A549 (cell line): ENCODE results near the gene FLVCR2. TPM values are rescaled to one million over a fixed set of nuclear protein-coding genes. Genes with fewer than 3 reads are reported as not detected.

Experiments
- ATAC-seq, 2 experiments: fragments of 200-7000 bp in 1 of 2; fragments of >200 bp in 1 of 2; cut with Nextera tagmentation in 1 of 2; cut with Tn5 transposase in 1 of 2; 3 replicates each; pipeline versions ENCODE4 v1.8.0 to v1.9.1; 2018 to 2020; ENCODE audit warnings: mild to moderate bottlenecking in 1 of 2, moderate library complexity in 1 of 2
- CTCF ChIA-PET: fragments of 300-600 bp; sonication (Branson Sonifier 250); formaldehyde crosslinking; extraction: SDS; loops from one replicate; lab custom pipeline; 2021; ENCODE audit warnings: antibody characterized with exemption, inconsistent platforms; lab: Yijun Ruan, JAX
- POLR2A ChIA-PET: fragments of 350-600 bp; formaldehyde crosslinking; extraction: SDS; loops from one replicate; lab custom pipeline; 2021; ENCODE audit warnings: antibody characterized with exemption, inconsistent platforms; lab: Yijun Ruan, JAX
- DNase-seq, 2 experiments: peaks; one replicate each; pipeline versions ENCODE4 v3.0.0 to v3.0.0-alpha.2; 2011 to 2016; ENCODE audit warnings: low read depth in 1 of 2, low spot score in 1 of 2
- FAIRE-seq: peaks from 2 replicates; lab custom pipeline; 2011; peaks lifted over from hg19 to GRCh38; lab: Jason Lieb, UNC
- H3K27ac ChIP-seq, 2 experiments: fragments of >200 bp; sonication (Bioruptor Twin); formaldehyde crosslinking; 3 replicates each; pipeline ENCODE4 v1.5.1; 2016 to 2017
- H3K4me1 ChIP-seq: fragments of >200 bp; sonication (Bioruptor Twin); formaldehyde crosslinking; 3 replicates; pipeline ENCODE4 v1.6.1; 2016
- H3K4me2 ChIP-seq: fragments of >200 bp; sonication (Bioruptor Twin); formaldehyde crosslinking; 3 replicates; pipeline ENCODE4 v1.6.1; 2016
- H3K4me3 ChIP-seq: fragments of >200 bp; sonication (Bioruptor Twin); formaldehyde crosslinking; 3 replicates; pipeline ENCODE4 v1.5.1; 2016
- H3K9me3 ChIP-seq: fragments of >200 bp; sonication (Bioruptor Twin); formaldehyde crosslinking; 3 replicates; pipeline ENCODE4 v1.6.1; 2016
- BHLHE40 ChIP-seq: IDR thresholded peaks from 2 replicates; pipeline ENCODE4 v1.6.1; 2012; ENCODE audit warnings: low read depth, low read length, inconsistent platforms
- CBX8 ChIP-seq: fragments of 200-600 bp; sonication (generic); IDR thresholded peaks from 2 replicates; pipeline ENCODE4 v1.6.1; 2016
- CEBPB ChIP-seq, 2 experiments: fragments of >200 bp in 1 of 2; sonication (Bioruptor Twin) in 1 of 2; formaldehyde crosslinking in 1 of 2; IDR thresholded peaks; 2 replicates each; pipeline ENCODE4 v1.6.1; 2012 to 2016
- CHD4 ChIP-seq: fragments of 200-600 bp; sonication (generic); IDR thresholded peaks from 2 replicates; pipeline ENCODE4 v1.6.1; 2016; ENCODE audit warnings: antibody characterized with exemption, mild to moderate bottlenecking, borderline replicate concordance
- FOSB ChIP-seq: fragments of 250-450 bp; sonication (Bioruptor Pico); IDR thresholded peaks from 2 replicates; pipeline ENCODE4 v1.5.0; 2020; ENCODE audit warnings: mild to moderate bottlenecking, moderate library complexity
- GATA3 ChIP-seq: IDR thresholded peaks from 2 replicates; pipeline ENCODE4 v1.6.1; 2012; ENCODE audit warnings: borderline replicate concordance
- HDAC2 ChIP-seq: fragments of 200-600 bp; sonication (generic); IDR thresholded peaks from 2 replicates; pipeline ENCODE4 v1.6.1; 2016
- HEYL ChIP-seq: fragments of 250-450 bp; sonication (Bioruptor Pico); IDR thresholded peaks from 2 replicates; pipeline ENCODE4 v1.8.0; 2021; ENCODE audit warnings: mild to moderate bottlenecking, moderate library complexity
- HOXB13 ChIP-seq: fragments of 250-450 bp; sonication (Bioruptor Pico); IDR thresholded peaks from 2 replicates; pipeline ENCODE4 v1.5.0; 2020; ENCODE audit warnings: low read depth, mild to moderate bottlenecking, moderate library complexity
- HOXB5 ChIP-seq: fragments of 250-450 bp; sonication (Bioruptor Pico); IDR thresholded peaks from 2 replicates; pipeline ENCODE4 v1.5.0; 2020; ENCODE audit warnings: mild to moderate bottlenecking, moderate library complexity
- JUN ChIP-seq, 2 experiments: fragments of >200 bp; sonication (Bioruptor Twin); formaldehyde crosslinking; IDR thresholded peaks; 2 replicates in 1 of 2; 3 replicates in 1 of 2; pipeline ENCODE4 v1.6.1; 2016 to 2017
- KDM5A ChIP-seq: fragments of 200-600 bp; sonication (generic); IDR thresholded peaks from 2 replicates; pipeline ENCODE4 v1.6.1; 2016; ENCODE audit warnings: antibody characterized with exemption, mild to moderate bottlenecking
- MAZ ChIP-seq: fragments of 150-350 bp; IDR thresholded peaks from 2 replicates; pipeline ENCODE4 v1.6.1; 2014; ENCODE audit warnings: antibody characterized with exemption, low read depth, low read length, borderline replicate concordance
- MYC ChIP-seq: IDR thresholded peaks from 2 replicates; pipeline ENCODE4 v1.6.1; 2012; ENCODE audit warnings: mild to moderate bottlenecking, inconsistent platforms, low read length, improper control_type of control experiment, borderline replicate concordance
- NR3C1 ChIP-seq: fragments of >200 bp; sonication (Bioruptor Twin); formaldehyde crosslinking; IDR thresholded peaks from 3 replicates; pipeline ENCODE4 v1.6.1; 2017
- PHF8 ChIP-seq: fragments of 200-600 bp; sonication (generic); IDR thresholded peaks from 2 replicates; pipeline ENCODE4 v1.6.1; 2016; ENCODE audit warnings: low read depth, mild to moderate bottlenecking, antibody characterized with exemption, moderate library complexity, borderline replicate concordance
- POLR2A ChIP-seq: IDR thresholded peaks from 2 replicates; pipeline ENCODE4 v1.6.1; 2012; ENCODE audit warnings: mild to moderate bottlenecking, low read length
- POLR2AphosphoS2 ChIP-seq: conservative IDR thresholded peaks from 2 replicates; pipeline ENCODE4 v1.6.1; 2012; ENCODE audit warnings: low read length, improper control_type of control experiment, inconsistent platforms
- RAD21 ChIP-seq, 2 experiments: fragments of >200 bp in 1 of 2; sonication (Bioruptor Twin) in 1 of 2; formaldehyde crosslinking in 1 of 2; IDR thresholded peaks in 1 of 2; conservative IDR thresholded peaks in 1 of 2; 2 replicates in 1 of 2; 3 replicates in 1 of 2; pipeline ENCODE4 v1.6.1; 2012 to 2018; ENCODE audit warnings: inconsistent platforms in 1 of 2
- RARB ChIP-seq: fragments of 250-450 bp; sonication (Bioruptor Pico); IDR thresholded peaks from 2 replicates; pipeline ENCODE4 v1.8.0; 2021; ENCODE audit warnings: mild to moderate bottlenecking, moderate library complexity
- RCOR1 ChIP-seq: fragments of 150-350 bp; IDR thresholded peaks from 2 replicates; pipeline ENCODE4 v1.6.1; 2014; ENCODE audit warnings: antibody characterized with exemption, low read length, low read depth
- RFX5 ChIP-seq: fragments of 450-650 bp; IDR thresholded peaks from 2 replicates; pipeline ENCODE4 v1.7.1; 2014; ENCODE audit warnings: antibody characterized with exemption, mild to moderate bottlenecking, moderate library complexity
- RNF2 ChIP-seq: fragments of 200-600 bp; sonication (generic); IDR thresholded peaks from 2 replicates; pipeline ENCODE4 v1.6.1; 2016; ENCODE audit warnings: low read depth, mild to moderate bottlenecking, antibody characterized with exemption, moderate library complexity, borderline replicate concordance
- SMC3 ChIP-seq: fragments of >200 bp; sonication (Bioruptor Twin); formaldehyde crosslinking; IDR thresholded peaks from 3 replicates; pipeline ENCODE4 v1.6.1; 2018; ENCODE audit warnings: inconsistent platforms
- TFCP2L1 ChIP-seq: fragments of 250-450 bp; sonication (Bioruptor Pico); IDR thresholded peaks from 2 replicates; pipeline ENCODE4 v1.5.0; 2021; ENCODE audit warnings: mild to moderate bottlenecking
- TP53 ChIP-seq: fragments of 250-450 bp; sonication (Bioruptor Pico); IDR thresholded peaks from 2 replicates; pipeline ENCODE4 v1.5.0; 2021; ENCODE audit warnings: mild to moderate bottlenecking, moderate library complexity
- ZC3H11A ChIP-seq: fragments of 450-650 bp; IDR thresholded peaks from 2 replicates; pipeline ENCODE4 v1.6.1; 2014; ENCODE audit warnings: antibody characterized with exemption, mild to moderate bottlenecking
- ZNF302 ChIP-seq: fragments of 250-450 bp; sonication (Bioruptor Pico); IDR thresholded peaks from 2 replicates; pipeline ENCODE4 v1.9.0; 2021; ENCODE audit warnings: inconsistent platforms, mild to moderate bottlenecking, moderate library complexity
- ZSCAN20 ChIP-seq: fragments of 250-450 bp; sonication (Bioruptor Pico); IDR thresholded peaks from 2 replicates; pipeline ENCODE4 v1.8.0; 2022; ENCODE audit warnings: mild to moderate bottlenecking, moderate library complexity
- WGBS: methylation state at CpG from one replicate; pipeline ENCODE4 v1.1.6; 2017; ENCODE audit errors: missing lambda C conversion rate; 5-methylcytosine and 5-hydroxymethylcytosine counted together
- polyA minus RNA-seq: library from RNA; depleted of rRNA, polyadenylated mRNA; stranded (reverse); fragments of >200 nt; gene quantifications from 2 replicates; pipeline ENCODE4 v1.2.3, GENCODE V29; 2011; rRNA and poly(A)+ RNA removed
- polyA plus RNA-seq, 4 experiments: library from polyadenylated mRNA; depleted of rRNA in 3 of 4; stranded (reverse); fragments of >200 nt; fragmentation: RNase III in 1 of 4; extraction: RNeasy Plus Mini Kit Qiagen cat#74134 plus additional on column Dnase treatment in 1 of 4; gene quantifications; 2 replicates in 3 of 4; 3 replicates in 1 of 4; pipeline ENCODE4 v1.2.3, GENCODE V29; 2011 to 2017
- TF ChIP-seq, protein P1 (sequence below): fragments of 250-450 bp; sonication (Bioruptor Pico); IDR thresholded peaks from 2 replicates; pipeline ENCODE4 v1.5.0; 2021; ENCODE audit warnings: mild to moderate bottlenecking, moderate library complexity, borderline replicate concordance
- TF ChIP-seq, protein P2 (sequence below): IDR thresholded peaks from 2 replicates; pipeline ENCODE4 v1.6.1; 2012
- TF ChIP-seq, protein P3 (sequence below): fragments of 450-650 bp; IDR thresholded peaks from 2 replicates; pipeline ENCODE4 v1.6.1; 2014; ENCODE audit warnings: antibody characterized with exemption
- TF ChIP-seq, protein P4 (sequence below): fragments of 250-450 bp; sonication (Bioruptor Pico); IDR thresholded peaks from 2 replicates; pipeline ENCODE4 v1.5.0; 2020; ENCODE audit warnings: low read depth, mild to moderate bottlenecking, moderate library complexity
- TF ChIP-seq, protein P5 (sequence below): fragments of >200 bp; sonication (Bioruptor Twin); formaldehyde crosslinking; IDR thresholded peaks from 3 replicates; pipeline ENCODE4 v1.5.1; 2016

The FLVCR2 gene, protein sequence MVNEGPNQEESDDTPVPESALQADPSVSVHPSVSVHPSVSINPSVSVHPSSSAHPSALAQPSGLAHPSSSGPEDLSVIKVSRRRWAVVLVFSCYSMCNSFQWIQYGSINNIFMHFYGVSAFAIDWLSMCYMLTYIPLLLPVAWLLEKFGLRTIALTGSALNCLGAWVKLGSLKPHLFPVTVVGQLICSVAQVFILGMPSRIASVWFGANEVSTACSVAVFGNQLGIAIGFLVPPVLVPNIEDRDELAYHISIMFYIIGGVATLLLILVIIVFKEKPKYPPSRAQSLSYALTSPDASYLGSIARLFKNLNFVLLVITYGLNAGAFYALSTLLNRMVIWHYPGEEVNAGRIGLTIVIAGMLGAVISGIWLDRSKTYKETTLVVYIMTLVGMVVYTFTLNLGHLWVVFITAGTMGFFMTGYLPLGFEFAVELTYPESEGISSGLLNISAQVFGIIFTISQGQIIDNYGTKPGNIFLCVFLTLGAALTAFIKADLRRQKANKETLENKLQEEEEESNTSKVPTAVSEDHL
- polyA plus RNA-seq (2011; rRNA removed) (3.8 and 4.7 TPM in 2 replicates), polyA plus RNA-seq (2017; fragmentation: RNase III; extraction: RNeasy Plus Mini Kit Qiagen cat#74134 plus additional on column Dnase treatment) (3.1 to 3.9 TPM (median 3.6 TPM) in 3 replicates), polyA minus RNA-seq (4.6 and 6.8 TPM in 2 replicates)
- 1.4 and 1.9 TPM in 2 replicates for polyA plus RNA-seq (2012; cell fraction: cytosol; rRNA removed)
- polyA plus RNA-seq (2012; cell fraction: nucleus; rRNA removed) = 2.8 and 3.2 TPM in 2 replicates

DNA sequence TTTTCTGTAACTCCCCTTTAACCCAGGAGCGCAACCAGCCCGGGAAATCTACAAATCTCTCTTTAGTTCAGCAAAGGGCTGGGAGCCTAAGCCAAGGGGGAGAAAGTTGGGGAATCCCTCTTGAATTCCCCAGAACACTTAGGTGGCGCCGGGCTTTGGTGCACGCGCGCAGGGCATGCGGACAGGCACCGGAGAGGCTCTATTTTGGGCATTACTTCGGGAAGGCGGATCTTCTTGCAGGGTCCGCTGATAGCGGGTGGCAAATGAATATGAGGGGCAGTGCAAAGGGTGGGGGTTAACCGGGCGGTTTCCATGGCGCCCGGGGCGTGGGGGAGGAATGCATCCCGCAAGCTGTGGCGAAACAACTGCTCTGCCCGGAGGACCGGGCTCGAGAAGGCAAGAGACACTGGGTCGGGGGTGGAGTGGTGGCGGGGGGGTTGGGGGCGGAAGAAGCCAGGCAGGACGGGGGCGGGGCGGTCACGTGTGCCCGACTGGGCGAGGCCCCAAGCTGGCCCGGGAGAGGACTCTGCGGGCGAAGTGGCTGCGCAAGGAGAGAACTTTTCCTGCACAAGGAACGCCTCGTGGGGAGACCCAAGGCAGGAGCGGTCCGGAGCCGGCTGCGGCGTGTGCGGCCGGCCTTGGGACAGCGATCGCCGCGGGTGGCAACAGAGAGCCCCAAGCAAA is at the start of gene FLVCR2:
Gene FLVCR2, plus strand, starts transcription at position 519 of the 684 bp plus-strand sequence. CDS start 353 bp downstream, outside the sequence.
- ChIA-PET POLR2A (interaction anchor here (0.6 to 2.2 kb wide), 9 partner anchors 19 to 207 kb away, joined by 3 to 14 read pairs (median 7); partner anchors contain the start of genes ERG28 and TTLL5), CTCF (interaction anchor here (0.6 to 13.7 kb wide), 55 partner anchors 8 to 619 kb away, joined by 3 to 546 read pairs (median 5); partner anchors contain the start of genes ERG28, TGFB3 and TTLL5)
- Histone ChIP-seq H3K4me2 (peak within 1 kb of the TSS; percentile 93), H3K4me3 (peak within 1 kb of the TSS; percentile 53), H3K4me1 (peaks cover 8% of the 10 kb centered on the region), H3K27ac (peak within 1 kb of the TSS; percentile 75 to 79), H3K9me3 (no peaks in the 10 kb centered on the region)
- WGBS = 3% methylated on average over 25 of the region's 49 CpGs
- ATAC-seq (peak; percentile 79 to 81), FAIRE-seq (no peak), DNase-seq (peak; percentile 62 to 81)
- TF ChIP-seq PHF8 (no peak), ZC3H11A (no peak), BHLHE40 (no peak), MAZ (no peak), CHD4 (no peak), TP53 (CRISPR knock-in tag) (no peak), ZSCAN20 (no peak), RAD21 (conservative IDR thresholded peaks at IDR 0.05 in 1 of 2, IDR thresholded peaks at IDR 0.05 in 1 of 2) (no peak), HOXB13 (CRISPR knock-in tag) (no peak), MYC (no peak), POLR2A (peak; percentile 47), FOSB (no peak), HOXB5 (CRISPR knock-in tag) (no peak), JUN (IDR thresholded peaks at IDR 0.05) (0 out of 5 replicates have a peak, but pooled peaks of 1 of the 2 experiments have one; percentile 32), RCOR1 (no peak), KDM5A (no peak), POLR2AphosphoS2 (no peak), RARB (CRISPR knock-in tag) (no peak), RNF2 (peak; percentile 74; the same call in 1 of the 2 replicates), SMC3 (peak; percentile 31; the same call in 1 of the 3 replicates), HDAC2 (0 out of 2 replicates have a peak, but pooled peaks have one; percentile 55), ZNF302 (CRISPR knock-in tag) (no peak), CEBPB (IDR thresholded peaks at IDR 0.05) (no peak), TFCP2L1 (CRISPR knock-in tag) (0 out of 2 replicates have a peak, but pooled peaks have one; percentile 20), CBX8 (no peak), GATA3 (no peak), HEYL (no peak), NR3C1 (no peak), RFX5 (no peak)
- TF ChIP-seq, protein P1, sequence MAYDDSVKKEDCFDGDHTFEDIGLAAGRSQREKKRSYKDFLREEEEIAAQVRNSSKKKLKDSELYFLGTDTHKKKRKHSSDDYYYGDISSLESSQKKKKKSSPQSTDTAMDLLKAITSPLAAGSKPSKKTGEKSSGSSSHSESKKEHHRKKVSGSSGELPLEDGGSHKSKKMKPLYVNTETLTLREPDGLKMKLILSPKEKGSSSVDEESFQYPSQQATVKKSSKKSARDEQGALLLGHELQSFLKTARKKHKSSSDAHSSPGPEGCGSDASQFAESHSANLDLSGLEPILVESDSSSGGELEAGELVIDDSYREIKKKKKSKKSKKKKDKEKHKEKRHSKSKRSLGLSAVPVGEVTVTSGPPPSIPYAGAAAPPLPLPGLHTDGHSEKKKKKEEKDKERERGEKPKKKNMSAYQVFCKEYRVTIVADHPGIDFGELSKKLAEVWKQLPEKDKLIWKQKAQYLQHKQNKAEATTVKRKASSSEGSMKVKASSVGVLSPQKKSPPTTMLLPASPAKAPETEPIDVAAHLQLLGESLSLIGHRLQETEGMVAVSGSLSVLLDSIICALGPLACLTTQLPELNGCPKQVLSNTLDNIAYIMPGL (CRISPR knock-in tag) = no peak
- TF ChIP-seq, protein P2, sequence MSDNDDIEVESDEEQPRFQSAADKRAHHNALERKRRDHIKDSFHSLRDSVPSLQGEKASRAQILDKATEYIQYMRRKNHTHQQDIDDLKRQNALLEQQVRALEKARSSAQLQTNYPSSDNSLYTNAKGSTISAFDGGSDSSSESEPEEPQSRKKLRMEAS = peak; percentile 63
- TF ChIP-seq, protein P3, sequence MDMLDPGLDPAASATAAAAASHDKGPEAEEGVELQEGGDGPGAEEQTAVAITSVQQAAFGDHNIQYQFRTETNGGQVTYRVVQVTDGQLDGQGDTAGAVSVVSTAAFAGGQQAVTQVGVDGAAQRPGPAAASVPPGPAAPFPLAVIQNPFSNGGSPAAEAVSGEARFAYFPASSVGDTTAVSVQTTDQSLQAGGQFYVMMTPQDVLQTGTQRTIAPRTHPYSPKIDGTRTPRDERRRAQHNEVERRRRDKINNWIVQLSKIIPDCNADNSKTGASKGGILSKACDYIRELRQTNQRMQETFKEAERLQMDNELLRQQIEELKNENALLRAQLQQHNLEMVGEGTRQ = peak; percentile 72
- TF ChIP-seq, protein P4, sequence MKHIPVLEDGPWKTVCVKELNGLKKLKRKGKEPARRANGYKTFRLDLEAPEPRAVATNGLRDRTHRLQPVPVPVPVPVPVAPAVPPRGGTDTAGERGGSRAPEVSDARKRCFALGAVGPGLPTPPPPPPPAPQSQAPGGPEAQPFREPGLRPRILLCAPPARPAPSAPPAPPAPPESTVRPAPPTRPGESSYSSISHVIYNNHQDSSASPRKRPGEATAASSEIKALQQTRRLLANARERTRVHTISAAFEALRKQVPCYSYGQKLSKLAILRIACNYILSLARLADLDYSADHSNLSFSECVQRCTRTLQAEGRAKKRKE (CRISPR knock-in tag) = no peak
- TF ChIP-seq, protein P5, sequence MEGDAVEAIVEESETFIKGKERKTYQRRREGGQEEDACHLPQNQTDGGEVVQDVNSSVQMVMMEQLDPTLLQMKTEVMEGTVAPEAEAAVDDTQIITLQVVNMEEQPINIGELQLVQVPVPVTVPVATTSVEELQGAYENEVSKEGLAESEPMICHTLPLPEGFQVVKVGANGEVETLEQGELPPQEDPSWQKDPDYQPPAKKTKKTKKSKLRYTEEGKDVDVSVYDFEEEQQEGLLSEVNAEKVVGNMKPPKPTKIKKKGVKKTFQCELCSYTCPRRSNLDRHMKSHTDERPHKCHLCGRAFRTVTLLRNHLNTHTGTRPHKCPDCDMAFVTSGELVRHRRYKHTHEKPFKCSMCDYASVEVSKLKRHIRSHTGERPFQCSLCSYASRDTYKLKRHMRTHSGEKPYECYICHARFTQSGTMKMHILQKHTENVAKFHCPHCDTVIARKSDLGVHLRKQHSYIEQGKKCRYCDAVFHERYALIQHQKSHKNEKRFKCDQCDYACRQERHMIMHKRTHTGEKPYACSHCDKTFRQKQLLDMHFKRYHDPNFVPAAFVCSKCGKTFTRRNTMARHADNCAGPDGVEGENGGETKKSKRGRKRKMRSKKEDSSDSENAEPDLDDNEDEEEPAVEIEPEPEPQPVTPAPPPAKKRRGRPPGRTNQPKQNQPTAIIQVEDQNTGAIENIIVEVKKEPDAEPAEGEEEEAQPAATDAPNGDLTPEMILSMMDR = no peak
